WTC11 (cell line): ENCODE measurements around the gene CNTNAP2. TPM values are rescaled to one million over a fixed set of nuclear protein-coding genes. Genes with fewer than 3 reads are reported as not detected.

Source experiments
- ATAC-seq: fragments of 200-7000 bp; cut with Tn5 transposase; 2 replicates; pipeline ENCODE4 v1.10.0; 2021; ENCODE audit warnings: mild to moderate bottlenecking, moderate library complexity
- CTCF ChIA-PET: fragments of 300-600 bp; sonication (Branson Sonifier 250); formaldehyde crosslinking; loops from one replicate; lab custom pipeline; 2021; ENCODE audit warnings: antibody characterized with exemption; lab: Charles Lee
- POLR2A ChIA-PET: fragments of 350-600 bp; sonication (Branson Sonifier 250); formaldehyde crosslinking; loops from one replicate; lab custom pipeline; 2021; ENCODE audit warnings: antibody characterized with exemption; lab: Charles Lee
- DNase-seq: peaks from one replicate; pipeline ENCODE4 v3.0.0; 2021; ENCODE audit warnings: low spot score
- H3K27ac Mint-ChIP-seq: 2 replicates; pipeline ENCODE4 v1.8.0; 2021; ENCODE audit warnings: mixed read lengths
- H3K27me3 Mint-ChIP-seq: 2 replicates; pipeline ENCODE4 v1.8.0; 2021; ENCODE audit warnings: low read depth, mild to moderate bottlenecking, moderate library complexity, mixed read lengths
- H3K36me3 Mint-ChIP-seq: 2 replicates; pipeline ENCODE4 v1.8.0; 2021; ENCODE audit warnings: mixed read lengths
- H3K4me1 Mint-ChIP-seq: 2 replicates; pipeline ENCODE4 v1.8.0; 2022; ENCODE audit warnings: mixed read lengths
- H3K4me3 Mint-ChIP-seq: 2 replicates; pipeline ENCODE4 v1.8.0; 2021; ENCODE audit warnings: mild to moderate bottlenecking, moderate library complexity, mixed read lengths
- H3K9me3 Mint-ChIP-seq: 2 replicates; pipeline ENCODE4 v1.8.0; 2021; ENCODE audit warnings: mixed read lengths
- ATF2 ChIP-seq: sonication (generic); formaldehyde crosslinking; IDR thresholded peaks from 2 replicates; pipeline ENCODE4 v1.8.1; 2022; ENCODE audit warnings: low read depth, missing genetic modification reagents, borderline replicate concordance
- ESRRA ChIP-seq: sonication (generic); formaldehyde crosslinking; IDR thresholded peaks from 2 replicates; pipeline ENCODE4 v1.8.1; 2022; ENCODE audit warnings: mild to moderate bottlenecking, missing genetic modification reagents, borderline replicate concordance
- FOXP1 ChIP-seq: sonication (generic); formaldehyde crosslinking; IDR thresholded peaks from 2 replicates; pipeline ENCODE4 v1.8.0; 2022; ENCODE audit warnings: missing genetic modification reagents, mild to moderate bottlenecking, moderate library complexity, borderline replicate concordance
- FOXP4 ChIP-seq: sonication (generic); formaldehyde crosslinking; IDR thresholded peaks from 2 replicates; pipeline ENCODE4 v1.8.0; 2022; ENCODE audit warnings: mild to moderate bottlenecking, missing genetic modification reagents
- GTF2I ChIP-seq: fragments of 250-450 bp; sonication (Bioruptor Pico); conservative IDR thresholded peaks from 2 replicates; pipeline ENCODE4 v1.4.0; 2021; ENCODE audit warnings: mild to moderate bottlenecking
- NFE2L1 ChIP-seq: sonication (generic); formaldehyde crosslinking; IDR thresholded peaks from 2 replicates; pipeline ENCODE4 v1.8.1; 2023; ENCODE audit warnings: missing genetic modification reagents
- NR2C2 ChIP-seq: sonication (generic); formaldehyde crosslinking; IDR thresholded peaks from 2 replicates; pipeline ENCODE4 v1.8.0; 2022; ENCODE audit warnings: mild to moderate bottlenecking, missing genetic modification reagents
- NR3C1 ChIP-seq: sonication (generic); formaldehyde crosslinking; conservative IDR thresholded peaks from 2 replicates; pipeline ENCODE4 v1.8.1; 2023; ENCODE audit warnings: low read depth, mild to moderate bottlenecking, missing genetic modification reagents
- PRRX2 ChIP-seq: fragments of 250-450 bp; sonication (Bioruptor Pico); IDR thresholded peaks from 2 replicates; pipeline ENCODE4 v1.8.0; 2021; ENCODE audit warnings: mild to moderate bottlenecking
- TCF7 ChIP-seq: sonication (generic); formaldehyde crosslinking; IDR thresholded peaks from 2 replicates; pipeline ENCODE4 v1.8.0; 2022; ENCODE audit warnings: mild to moderate bottlenecking, low read depth, missing genetic modification reagents, moderate library complexity
- TEAD4 ChIP-seq: sonication (generic); formaldehyde crosslinking; IDR thresholded peaks from 2 replicates; pipeline ENCODE4 v1.8.0; 2022; ENCODE audit warnings: mild to moderate bottlenecking, missing genetic modification reagents
- TP53 ChIP-seq: sonication (generic); formaldehyde crosslinking; IDR thresholded peaks from 2 replicates; pipeline ENCODE4 v1.8.1; 2023; ENCODE audit warnings: mild to moderate bottlenecking, missing genetic modification reagents
- USF2 ChIP-seq: sonication (generic); formaldehyde crosslinking; IDR thresholded peaks from 2 replicates; pipeline ENCODE4 v1.8.1; 2023; ENCODE audit warnings: mild to moderate bottlenecking, missing genetic modification reagents, moderate library complexity
- ZNF219 ChIP-seq: sonication (generic); formaldehyde crosslinking; IDR thresholded peaks from 2 replicates; pipeline ENCODE4 v1.8.0; 2023; ENCODE audit warnings: missing genetic modification reagents, mild to moderate bottlenecking, borderline replicate concordance
- ZNF232 ChIP-seq: sonication (generic); formaldehyde crosslinking; IDR thresholded peaks from 2 replicates; pipeline ENCODE4 v1.8.0; 2022; ENCODE audit warnings: mild to moderate bottlenecking, missing genetic modification reagents
- ZNF317 ChIP-seq: sonication (generic); formaldehyde crosslinking; IDR thresholded peaks from 2 replicates; pipeline ENCODE4 v1.8.1; 2023; ENCODE audit warnings: low read depth, mild to moderate bottlenecking, moderate library complexity, missing genetic modification reagents, borderline replicate concordance
- ZNF416 ChIP-seq: fragments of 250-450 bp; sonication (Bioruptor Pico); IDR thresholded peaks from 2 replicates; pipeline ENCODE4 v1.9.0; 2021; ENCODE audit warnings: mild to moderate bottlenecking, inconsistent platforms
- ZNF671 ChIP-seq: fragments of 250-450 bp; sonication (Bioruptor Pico); IDR thresholded peaks from 2 replicates; pipeline ENCODE4 v1.8.0; 2021; ENCODE audit warnings: mild to moderate bottlenecking
- total RNA-seq: library from RNA; stranded (reverse); gene quantifications from 3 replicates; pipeline ENCODE4 v1.2.3, GENCODE V29; 2021
- TF ChIP-seq, protein P1 (sequence below): fragments of 250-450 bp; sonication (Bioruptor Pico); conservative IDR thresholded peaks from 2 replicates; pipeline ENCODE4 v1.9.0; 2021; ENCODE audit warnings: mild to moderate bottlenecking
- TF ChIP-seq, protein P2 (sequence below): sonication (generic); formaldehyde crosslinking; IDR thresholded peaks from 2 replicates; pipeline ENCODE4 v1.8.1; 2022; ENCODE audit warnings: missing genetic modification reagents, borderline replicate concordance
- TF ChIP-seq, protein P3 (sequence below): fragments of 250-450 bp; sonication (Bioruptor Pico); IDR thresholded peaks from 2 replicates; pipeline ENCODE4 v1.9.0; 2021; ENCODE audit warnings: mild to moderate bottlenecking
- TF ChIP-seq, protein P4 (sequence below): sonication (generic); formaldehyde crosslinking; IDR thresholded peaks from 2 replicates; pipeline ENCODE4 v1.8.1; 2023; ENCODE audit warnings: mild to moderate bottlenecking, missing genetic modification reagents

CNTNAP2 gene
- total RNA-seq, 1 experiment from 2014 or later = 63.8 TPM

DNA sequence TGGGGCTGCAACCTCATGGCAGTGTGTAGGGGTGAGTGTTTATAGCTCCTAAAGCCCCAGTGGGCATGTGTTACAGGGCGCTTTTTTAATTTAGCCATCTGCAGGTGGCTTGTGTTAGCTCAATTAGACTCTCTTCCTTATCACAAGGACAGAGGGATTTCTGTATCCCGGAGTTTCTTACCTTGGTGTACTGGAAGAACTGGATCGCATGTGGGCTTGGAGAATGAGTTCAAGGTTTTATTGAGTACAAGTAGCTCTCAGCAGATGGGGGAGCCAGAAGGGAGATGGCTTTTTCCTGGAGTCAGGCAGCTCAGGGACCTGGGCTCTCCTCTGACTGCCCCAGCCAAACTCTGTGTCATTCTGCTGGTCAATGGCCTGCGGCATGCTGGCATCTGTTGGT is 2320.4 kb downstream of the CNTNAP2 start:
- no peaks in the 10 kb centered on the region for H3K36me3 Mint-ChIP-seq
- POLR2A ChIA-PET = no interaction called here
- 0 out of 2 replicates have a peak, but pooled peaks cover 6% of the 10 kb centered on the region for H3K9me3 Mint-ChIP-seq
- peaks cover 3% of the 10 kb centered on the region; the same call in 1 of the 2 replicates for H3K27me3 Mint-ChIP-seq
- ATAC-seq (no peak), DNase-seq (no peak)
- no peak for TF ChIP-seq FOXP4
- TF ChIP-seq ESRRA = no peak
- no peak for TF ChIP-seq NFE2L1 (CRISPR knock-in tag)
- no peak for TF ChIP-seq TCF7 (CRISPR knock-in tag)
- TF ChIP-seq NR2C2 (CRISPR knock-in tag) = no peak
- no peak for TF ChIP-seq ZNF219 (CRISPR knock-in tag)
- TF ChIP-seq USF2 = no peak
- TF ChIP-seq ZNF317 (CRISPR knock-in tag) = no peak
- TF ChIP-seq, protein P1, sequence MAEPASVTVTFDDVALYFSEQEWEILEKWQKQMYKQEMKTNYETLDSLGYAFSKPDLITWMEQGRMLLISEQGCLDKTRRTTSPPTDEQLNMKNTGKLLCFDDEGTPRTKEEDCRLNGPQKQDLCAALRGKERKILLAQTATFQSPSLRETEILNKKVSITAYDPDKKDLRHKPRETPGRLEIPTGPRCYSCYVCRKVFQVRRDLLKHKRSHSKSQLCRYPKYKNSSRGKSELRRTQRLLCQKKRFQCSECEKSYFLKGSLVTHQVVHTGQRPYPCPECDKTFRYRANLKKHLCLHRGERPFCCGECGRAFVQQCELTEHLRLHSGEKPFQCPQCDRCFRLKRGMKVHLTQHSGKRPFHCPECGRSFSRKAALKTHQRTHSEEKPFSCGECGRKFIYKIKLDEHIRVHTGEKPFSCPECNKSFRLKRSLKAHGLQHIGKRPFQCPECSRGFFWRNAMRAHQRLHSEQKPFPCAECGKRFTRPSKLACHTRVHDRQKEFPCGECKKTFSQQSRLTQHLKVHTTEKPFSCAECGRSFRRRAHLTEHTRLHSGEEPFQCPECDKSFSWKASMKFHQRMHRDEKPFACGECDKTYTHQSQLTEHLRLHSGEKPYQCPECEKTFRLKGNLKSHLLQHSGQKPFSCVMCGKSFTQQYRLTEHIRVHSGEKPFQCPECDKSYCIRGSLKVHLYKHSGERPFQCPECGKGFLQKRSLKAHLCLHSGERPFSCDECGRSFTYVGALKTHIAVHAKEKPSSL (CRISPR knock-in tag) = no peak
- TF ChIP-seq TP53 = no peak
- TF ChIP-seq, protein P2, sequence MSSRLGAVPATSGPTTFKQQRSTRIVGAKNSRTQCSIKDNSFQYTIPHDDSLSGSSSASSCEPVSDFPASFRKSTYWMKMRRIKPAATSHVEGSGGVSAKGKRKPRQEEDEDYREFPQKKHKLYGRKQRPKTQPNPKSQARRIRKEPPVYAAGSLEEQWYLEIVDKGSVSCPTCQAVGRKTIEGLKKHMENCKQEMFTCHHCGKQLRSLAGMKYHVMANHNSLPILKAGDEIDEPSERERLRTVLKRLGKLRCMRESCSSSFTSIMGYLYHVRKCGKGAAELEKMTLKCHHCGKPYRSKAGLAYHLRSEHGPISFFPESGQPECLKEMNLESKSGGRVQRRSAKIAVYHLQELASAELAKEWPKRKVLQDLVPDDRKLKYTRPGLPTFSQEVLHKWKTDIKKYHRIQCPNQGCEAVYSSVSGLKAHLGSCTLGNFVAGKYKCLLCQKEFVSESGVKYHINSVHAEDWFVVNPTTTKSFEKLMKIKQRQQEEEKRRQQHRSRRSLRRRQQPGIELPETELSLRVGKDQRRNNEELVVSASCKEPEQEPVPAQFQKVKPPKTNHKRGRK (CRISPR knock-in tag) = no peak
- no peak for TF ChIP-seq GTF2I (CRISPR knock-in tag)
- CTCF ChIA-PET = no interaction called here
- H3K27ac Mint-ChIP-seq = no peak overlapping the region
- no peaks in the 10 kb centered on the region for H3K4me1 Mint-ChIP-seq
- no peak overlapping the region for H3K4me3 Mint-ChIP-seq

GRCh38 chr7:148442141-148442655 is 2325.6 kb downstream of the CNTNAP2 start:
- TF ChIP-seq TCF7 (CRISPR knock-in tag) (no peak), ESRRA (no peak), ZNF671 (CRISPR knock-in tag) (no peak), FOXP1 (no peak), ZNF232 (CRISPR knock-in tag) (no peak), ATF2 (CRISPR knock-in tag) (no peak), TEAD4 (no peak), NR3C1 (CRISPR knock-in tag) (no peak), PRRX2 (CRISPR knock-in tag) (no peak), ZNF416 (CRISPR knock-in tag) (no peak)
- TF ChIP-seq, protein P3, sequence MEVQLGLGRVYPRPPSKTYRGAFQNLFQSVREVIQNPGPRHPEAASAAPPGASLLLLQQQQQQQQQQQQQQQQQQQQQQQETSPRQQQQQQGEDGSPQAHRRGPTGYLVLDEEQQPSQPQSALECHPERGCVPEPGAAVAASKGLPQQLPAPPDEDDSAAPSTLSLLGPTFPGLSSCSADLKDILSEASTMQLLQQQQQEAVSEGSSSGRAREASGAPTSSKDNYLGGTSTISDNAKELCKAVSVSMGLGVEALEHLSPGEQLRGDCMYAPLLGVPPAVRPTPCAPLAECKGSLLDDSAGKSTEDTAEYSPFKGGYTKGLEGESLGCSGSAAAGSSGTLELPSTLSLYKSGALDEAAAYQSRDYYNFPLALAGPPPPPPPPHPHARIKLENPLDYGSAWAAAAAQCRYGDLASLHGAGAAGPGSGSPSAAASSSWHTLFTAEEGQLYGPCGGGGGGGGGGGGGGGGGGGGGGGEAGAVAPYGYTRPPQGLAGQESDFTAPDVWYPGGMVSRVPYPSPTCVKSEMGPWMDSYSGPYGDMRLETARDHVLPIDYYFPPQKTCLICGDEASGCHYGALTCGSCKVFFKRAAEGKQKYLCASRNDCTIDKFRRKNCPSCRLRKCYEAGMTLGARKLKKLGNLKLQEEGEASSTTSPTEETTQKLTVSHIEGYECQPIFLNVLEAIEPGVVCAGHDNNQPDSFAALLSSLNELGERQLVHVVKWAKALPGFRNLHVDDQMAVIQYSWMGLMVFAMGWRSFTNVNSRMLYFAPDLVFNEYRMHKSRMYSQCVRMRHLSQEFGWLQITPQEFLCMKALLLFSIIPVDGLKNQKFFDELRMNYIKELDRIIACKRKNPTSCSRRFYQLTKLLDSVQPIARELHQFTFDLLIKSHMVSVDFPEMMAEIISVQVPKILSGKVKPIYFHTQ = no peak
- TF ChIP-seq, protein P4, sequence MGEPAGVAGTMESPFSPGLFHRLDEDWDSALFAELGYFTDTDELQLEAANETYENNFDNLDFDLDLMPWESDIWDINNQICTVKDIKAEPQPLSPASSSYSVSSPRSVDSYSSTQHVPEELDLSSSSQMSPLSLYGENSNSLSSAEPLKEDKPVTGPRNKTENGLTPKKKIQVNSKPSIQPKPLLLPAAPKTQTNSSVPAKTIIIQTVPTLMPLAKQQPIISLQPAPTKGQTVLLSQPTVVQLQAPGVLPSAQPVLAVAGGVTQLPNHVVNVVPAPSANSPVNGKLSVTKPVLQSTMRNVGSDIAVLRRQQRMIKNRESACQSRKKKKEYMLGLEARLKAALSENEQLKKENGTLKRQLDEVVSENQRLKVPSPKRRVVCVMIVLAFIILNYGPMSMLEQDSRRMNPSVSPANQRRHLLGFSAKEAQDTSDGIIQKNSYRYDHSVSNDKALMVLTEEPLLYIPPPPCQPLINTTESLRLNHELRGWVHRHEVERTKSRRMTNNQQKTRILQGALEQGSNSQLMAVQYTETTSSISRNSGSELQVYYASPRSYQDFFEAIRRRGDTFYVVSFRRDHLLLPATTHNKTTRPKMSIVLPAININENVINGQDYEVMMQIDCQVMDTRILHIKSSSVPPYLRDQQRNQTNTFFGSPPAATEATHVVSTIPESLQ = no peak
- H3K4me1 Mint-ChIP-seq = no peaks in the 10 kb centered on the region
- no peak overlapping the region for H3K27ac Mint-ChIP-seq
- ChIA-PET CTCF (no interaction called here), POLR2A (no interaction called here)
- ATAC-seq (no peak), DNase-seq (no peak)
- H3K4me3 Mint-ChIP-seq = no peak overlapping the region
- H3K27me3 Mint-ChIP-seq = peaks cover 7% of the 10 kb centered on the region
- H3K9me3 Mint-ChIP-seq = peaks cover 27% of the 10 kb centered on the region
- H3K36me3 Mint-ChIP-seq = peaks cover 22% of the 10 kb centered on the region
